GM23338 (cell line): ENCODE data around the gene GRIA3. TPM values are rescaled to one million over a fixed set of nuclear protein-coding genes. Genes with fewer than 3 reads are reported as not detected.

Experiments used
- ATAC-seq: fragments of 200-7000 bp; cut with Tn5 transposase; 3 replicates; pipeline ENCODE4 v1.9.1; 2020
- DNase-seq: peaks from one replicate; pipeline ENCODE4 v3.0.0-alpha.2; 2015; ENCODE audit warnings: low spot score
- H2AFZ ChIP-seq: fragments of 200-600 bp; sonication (generic); 2 replicates; pipeline ENCODE4 v1.8.0; 2016; ENCODE audit warnings: antibody characterized with exemption, mild to moderate bottlenecking, moderate library complexity
- H3F3A ChIP-seq: fragments of 200-600 bp; sonication (generic); replicated peaks from 2 replicates; pipeline ENCODE4 v1.8.0; 2017; ENCODE audit warnings: antibody characterized with exemption, mixed run types, low read depth
- H3K27ac ChIP-seq: fragments of 200-600 bp; sonication (generic); 2 replicates; pipeline ENCODE4 v1.6.1; 2016; ENCODE audit warnings: low read depth
- H3K27me3 ChIP-seq: fragments of 200-600 bp; sonication (generic); 2 replicates; pipeline ENCODE4 v1.8.0; 2016; ENCODE audit warnings: mild to moderate bottlenecking, mixed run types, moderate library complexity; ENCODE audit not compliant: insufficient read depth
- H3K36me3 ChIP-seq: fragments of 200-600 bp; sonication (generic); 2 replicates; pipeline ENCODE4 v1.8.0; 2016; ENCODE audit warnings: mild to moderate bottlenecking; ENCODE audit not compliant: insufficient read depth
- H3K4me1 ChIP-seq: fragments of 200-600 bp; sonication (generic); 2 replicates; pipeline ENCODE4 v1.8.0; 2016; ENCODE audit warnings: mild to moderate bottlenecking, moderate library complexity; ENCODE audit not compliant: insufficient read depth
- H3K4me2 ChIP-seq: fragments of 200-600 bp; sonication (generic); 2 replicates; pipeline ENCODE4 v1.7.1; 2017; ENCODE audit warnings: mixed run types
- H3K4me3 ChIP-seq: fragments of 200-600 bp; sonication (generic); 2 replicates; pipeline ENCODE4 v1.6.1; 2016; ENCODE audit warnings: mixed run types
- H3K79me2 ChIP-seq: fragments of 200-600 bp; sonication (generic); replicated peaks from 2 replicates; pipeline ENCODE4 v1.8.0; 2017; ENCODE audit warnings: mild to moderate bottlenecking; ENCODE audit not compliant: insufficient read depth
- H3K9me2 ChIP-seq: fragments of 200-600 bp; sonication (generic); 2 replicates; pipeline ENCODE4 v1.8.0; 2017; ENCODE audit not compliant: insufficient read depth
- H4K20me1 ChIP-seq: fragments of 200-600 bp; sonication (generic); replicated peaks from 2 replicates; pipeline ENCODE4 v1.8.0; 2017; ENCODE audit warnings: mild to moderate bottlenecking; ENCODE audit not compliant: insufficient read depth
- H3K27ac Mint-ChIP-seq: 2 replicates; pipeline ENCODE4 v1.8.0; 2020; ENCODE audit warnings: inconsistent platforms, mild to moderate bottlenecking, moderate library complexity, mixed read lengths
- H3K27me3 Mint-ChIP-seq: 3 replicates; pipeline ENCODE4 v1.8.0; 2022; ENCODE audit warnings: low read depth, mild to moderate bottlenecking, moderate library complexity, mixed read lengths, inconsistent platforms; ENCODE audit not compliant: insufficient read depth, poor library complexity
- H3K36me3 Mint-ChIP-seq: 3 replicates; pipeline ENCODE4 v1.8.0; 2021; ENCODE audit warnings: low read depth, mild to moderate bottlenecking, inconsistent platforms, moderate library complexity, mixed read lengths
- H3K4me1 Mint-ChIP-seq: 3 replicates; pipeline ENCODE4 v1.8.0; 2020; ENCODE audit warnings: mild to moderate bottlenecking, inconsistent platforms, mixed read lengths
- H3K4me3 Mint-ChIP-seq: 3 replicates; pipeline ENCODE4 v1.8.0; 2021; ENCODE audit warnings: moderate library complexity, mild to moderate bottlenecking, inconsistent platforms, mixed read lengths
- H3K9me3 Mint-ChIP-seq: 3 replicates; pipeline ENCODE4 v1.8.0; 2020; ENCODE audit warnings: moderate library complexity, mild to moderate bottlenecking, inconsistent platforms, mixed read lengths
- CREB1 ChIP-seq: fragments of 250-450 bp; sonication (Bioruptor Pico); IDR thresholded peaks from 2 replicates; pipeline ENCODE4 v1.5.0; 2020; ENCODE audit warnings: low read depth, mild to moderate bottlenecking, moderate library complexity
- EZH2 ChIP-seq: fragments of 200-600 bp; sonication (generic); IDR thresholded peaks from one replicate; pipeline ENCODE4 v1.8.0; 2017; ENCODE audit warnings: antibody characterized with exemption, mild to moderate bottlenecking, low read depth; ENCODE audit not compliant: unreplicated experiment
- EZH2phosphoT487 ChIP-seq: fragments of 200-600 bp; sonication (generic); IDR thresholded peaks from one replicate; pipeline ENCODE4 v1.8.1; 2018; ENCODE audit warnings: antibody characterized with exemption; ENCODE audit not compliant: unreplicated experiment
- JUNB ChIP-seq: IDR thresholded peaks from one replicate; pipeline ENCODE4 v1.6.1; 2016; ENCODE audit warnings: antibody characterized with exemption; ENCODE audit not compliant: unreplicated experiment
- NANOG ChIP-seq: IDR thresholded peaks from 2 replicates; pipeline ENCODE4 v1.6.1; 2016; ENCODE audit warnings: antibody characterized with exemption, borderline replicate concordance
- STAT1 ChIP-seq: IDR thresholded peaks from one replicate; pipeline ENCODE4 v1.6.1; 2016; ENCODE audit warnings: antibody characterized with exemption; ENCODE audit not compliant: unreplicated experiment
- ZNF114 ChIP-seq: fragments of 250-450 bp; sonication (Bioruptor Pico); IDR thresholded peaks from 2 replicates; pipeline ENCODE4 v1.5.0; 2020; ENCODE audit warnings: mild to moderate bottlenecking, moderate library complexity
- ZNF331 ChIP-seq: fragments of 250-450 bp; sonication (Bioruptor Pico); IDR thresholded peaks from 2 replicates; pipeline ENCODE4 v1.5.0; 2020; ENCODE audit warnings: low read depth, mild to moderate bottlenecking, moderate library complexity
- polyA plus RNA-seq: library from polyadenylated mRNA; unstranded; fragments of >200 nt; fragmentation: Nextera tagmentation; extraction: Ambion mirVana; gene quantifications from 2 replicates; pipeline ENCODE4 v1.2.1, GENCODE V29; 2016
- total RNA-seq: library from RNA; depleted of rRNA; stranded (reverse); fragments of >200 nt; shearing (Covaris generic); gene quantifications from 2 replicates; pipeline ENCODE4 v1.2.3, GENCODE V29; 2014
- TF ChIP-seq, protein P1 (sequence below): IDR thresholded peaks from 2 replicates; pipeline ENCODE4 v1.6.1; 2016; ENCODE audit warnings: antibody characterized with exemption
- TF ChIP-seq, protein P2 (sequence below): IDR thresholded peaks from one replicate; pipeline ENCODE4 v1.6.1; 2018; ENCODE audit warnings: antibody characterized with exemption; ENCODE audit not compliant: unreplicated experiment
- TF ChIP-seq, protein P3 (sequence below), 2 experiments: fragments of 200-600 bp in 1 of 2; sonication (generic) in 1 of 2; conservative IDR thresholded peaks; 2 replicates each; pipeline versions ENCODE4 v1.5.1 to v1.6.1; 2016 to 2017; ENCODE audit warnings: antibody characterized with exemption in 2 of 2, low read depth in 2 of 2, mild to moderate bottlenecking in 2 of 2, moderate library complexity in 1 of 2
- TF ChIP-seq, protein P4 (sequence below): fragments of 250-450 bp; sonication (Bioruptor Pico); IDR thresholded peaks from 2 replicates; pipeline ENCODE4 v1.5.0; 2020; ENCODE audit warnings: mild to moderate bottlenecking, moderate library complexity

GRIA3 gene
- total and polyA plus RNA-seq, 2 experiments from 2014 or later, result 2.7 to 5.6 TPM

DNA sequence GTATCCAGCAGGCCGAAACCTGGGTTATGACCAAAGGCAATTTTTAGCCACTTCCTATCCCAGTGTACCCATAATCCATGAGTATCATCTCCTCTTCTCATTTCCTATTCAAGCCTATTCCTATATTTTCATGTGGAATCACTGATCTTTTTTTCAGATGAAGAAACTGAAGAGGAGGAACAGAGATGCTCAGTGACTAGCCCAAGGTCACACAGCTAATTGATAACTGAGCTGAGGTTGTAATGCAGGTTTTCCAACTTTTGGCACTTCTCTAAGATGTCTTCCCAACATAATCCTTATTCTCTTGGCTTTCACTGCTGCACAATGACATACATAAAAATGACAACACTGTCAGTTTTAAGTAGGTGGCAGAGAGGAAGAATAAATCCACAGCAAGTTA, 15.3 kb downstream of the GRIA3 start:
- Histone ChIP-seq H3K9me2 (no peaks in the 10 kb centered on the region), H3K4me1 (no peaks in the 10 kb centered on the region), H4K20me1 (no peaks in the 10 kb centered on the region), H3K4me2 (no peak overlapping the region), H3K79me2 (no peaks in the 10 kb centered on the region), H3K27me3 (no peaks in the 10 kb centered on the region), H3K36me3 (no peaks in the 10 kb centered on the region), H3K27ac (no peak overlapping the region), H3F3A (no peaks in the 10 kb centered on the region), H2AFZ (no peak overlapping the region), H3K4me3 (no peak overlapping the region)
- Mint-ChIP-seq H3K36me3 (no peaks in the 10 kb centered on the region), H3K4me1 (no peaks in the 10 kb centered on the region), H3K4me3 (no peak overlapping the region), H3K27me3 (no peaks in the 10 kb centered on the region), H3K9me3 (no peaks in the 10 kb centered on the region), H3K27ac (no peak overlapping the region)
- no peak for TF ChIP-seq ZNF331 (CRISPR knock-in tag)
- TF ChIP-seq, protein P1, sequence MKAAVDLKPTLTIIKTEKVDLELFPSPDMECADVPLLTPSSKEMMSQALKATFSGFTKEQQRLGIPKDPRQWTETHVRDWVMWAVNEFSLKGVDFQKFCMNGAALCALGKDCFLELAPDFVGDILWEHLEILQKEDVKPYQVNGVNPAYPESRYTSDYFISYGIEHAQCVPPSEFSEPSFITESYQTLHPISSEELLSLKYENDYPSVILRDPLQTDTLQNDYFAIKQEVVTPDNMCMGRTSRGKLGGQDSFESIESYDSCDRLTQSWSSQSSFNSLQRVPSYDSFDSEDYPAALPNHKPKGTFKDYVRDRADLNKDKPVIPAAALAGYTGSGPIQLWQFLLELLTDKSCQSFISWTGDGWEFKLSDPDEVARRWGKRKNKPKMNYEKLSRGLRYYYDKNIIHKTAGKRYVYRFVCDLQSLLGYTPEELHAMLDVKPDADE, result no peak
- TF ChIP-seq, protein P2, sequence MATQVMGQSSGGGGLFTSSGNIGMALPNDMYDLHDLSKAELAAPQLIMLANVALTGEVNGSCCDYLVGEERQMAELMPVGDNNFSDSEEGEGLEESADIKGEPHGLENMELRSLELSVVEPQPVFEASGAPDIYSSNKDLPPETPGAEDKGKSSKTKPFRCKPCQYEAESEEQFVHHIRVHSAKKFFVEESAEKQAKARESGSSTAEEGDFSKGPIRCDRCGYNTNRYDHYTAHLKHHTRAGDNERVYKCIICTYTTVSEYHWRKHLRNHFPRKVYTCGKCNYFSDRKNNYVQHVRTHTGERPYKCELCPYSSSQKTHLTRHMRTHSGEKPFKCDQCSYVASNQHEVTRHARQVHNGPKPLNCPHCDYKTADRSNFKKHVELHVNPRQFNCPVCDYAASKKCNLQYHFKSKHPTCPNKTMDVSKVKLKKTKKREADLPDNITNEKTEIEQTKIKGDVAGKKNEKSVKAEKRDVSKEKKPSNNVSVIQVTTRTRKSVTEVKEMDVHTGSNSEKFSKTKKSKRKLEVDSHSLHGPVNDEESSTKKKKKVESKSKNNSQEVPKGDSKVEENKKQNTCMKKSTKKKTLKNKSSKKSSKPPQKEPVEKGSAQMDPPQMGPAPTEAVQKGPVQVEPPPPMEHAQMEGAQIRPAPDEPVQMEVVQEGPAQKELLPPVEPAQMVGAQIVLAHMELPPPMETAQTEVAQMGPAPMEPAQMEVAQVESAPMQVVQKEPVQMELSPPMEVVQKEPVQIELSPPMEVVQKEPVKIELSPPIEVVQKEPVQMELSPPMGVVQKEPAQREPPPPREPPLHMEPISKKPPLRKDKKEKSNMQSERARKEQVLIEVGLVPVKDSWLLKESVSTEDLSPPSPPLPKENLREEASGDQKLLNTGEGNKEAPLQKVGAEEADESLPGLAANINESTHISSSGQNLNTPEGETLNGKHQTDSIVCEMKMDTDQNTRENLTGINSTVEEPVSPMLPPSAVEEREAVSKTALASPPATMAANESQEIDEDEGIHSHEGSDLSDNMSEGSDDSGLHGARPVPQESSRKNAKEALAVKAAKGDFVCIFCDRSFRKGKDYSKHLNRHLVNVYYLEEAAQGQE, result no peak
- TF ChIP-seq EZH2, result no peak
- TF ChIP-seq NANOG, result no peak
- no peak for TF ChIP-seq CREB1 (CRISPR knock-in tag)
- TF ChIP-seq, protein P3, sequence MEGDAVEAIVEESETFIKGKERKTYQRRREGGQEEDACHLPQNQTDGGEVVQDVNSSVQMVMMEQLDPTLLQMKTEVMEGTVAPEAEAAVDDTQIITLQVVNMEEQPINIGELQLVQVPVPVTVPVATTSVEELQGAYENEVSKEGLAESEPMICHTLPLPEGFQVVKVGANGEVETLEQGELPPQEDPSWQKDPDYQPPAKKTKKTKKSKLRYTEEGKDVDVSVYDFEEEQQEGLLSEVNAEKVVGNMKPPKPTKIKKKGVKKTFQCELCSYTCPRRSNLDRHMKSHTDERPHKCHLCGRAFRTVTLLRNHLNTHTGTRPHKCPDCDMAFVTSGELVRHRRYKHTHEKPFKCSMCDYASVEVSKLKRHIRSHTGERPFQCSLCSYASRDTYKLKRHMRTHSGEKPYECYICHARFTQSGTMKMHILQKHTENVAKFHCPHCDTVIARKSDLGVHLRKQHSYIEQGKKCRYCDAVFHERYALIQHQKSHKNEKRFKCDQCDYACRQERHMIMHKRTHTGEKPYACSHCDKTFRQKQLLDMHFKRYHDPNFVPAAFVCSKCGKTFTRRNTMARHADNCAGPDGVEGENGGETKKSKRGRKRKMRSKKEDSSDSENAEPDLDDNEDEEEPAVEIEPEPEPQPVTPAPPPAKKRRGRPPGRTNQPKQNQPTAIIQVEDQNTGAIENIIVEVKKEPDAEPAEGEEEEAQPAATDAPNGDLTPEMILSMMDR (conservative IDR thresholded peaks at IDR 0.05; ENCODE audit: low read depth in 2 of 2), result no peak
- no peak for TF ChIP-seq JUNB
- no peak for TF ChIP-seq EZH2phosphoT487
- TF ChIP-seq, protein P4, sequence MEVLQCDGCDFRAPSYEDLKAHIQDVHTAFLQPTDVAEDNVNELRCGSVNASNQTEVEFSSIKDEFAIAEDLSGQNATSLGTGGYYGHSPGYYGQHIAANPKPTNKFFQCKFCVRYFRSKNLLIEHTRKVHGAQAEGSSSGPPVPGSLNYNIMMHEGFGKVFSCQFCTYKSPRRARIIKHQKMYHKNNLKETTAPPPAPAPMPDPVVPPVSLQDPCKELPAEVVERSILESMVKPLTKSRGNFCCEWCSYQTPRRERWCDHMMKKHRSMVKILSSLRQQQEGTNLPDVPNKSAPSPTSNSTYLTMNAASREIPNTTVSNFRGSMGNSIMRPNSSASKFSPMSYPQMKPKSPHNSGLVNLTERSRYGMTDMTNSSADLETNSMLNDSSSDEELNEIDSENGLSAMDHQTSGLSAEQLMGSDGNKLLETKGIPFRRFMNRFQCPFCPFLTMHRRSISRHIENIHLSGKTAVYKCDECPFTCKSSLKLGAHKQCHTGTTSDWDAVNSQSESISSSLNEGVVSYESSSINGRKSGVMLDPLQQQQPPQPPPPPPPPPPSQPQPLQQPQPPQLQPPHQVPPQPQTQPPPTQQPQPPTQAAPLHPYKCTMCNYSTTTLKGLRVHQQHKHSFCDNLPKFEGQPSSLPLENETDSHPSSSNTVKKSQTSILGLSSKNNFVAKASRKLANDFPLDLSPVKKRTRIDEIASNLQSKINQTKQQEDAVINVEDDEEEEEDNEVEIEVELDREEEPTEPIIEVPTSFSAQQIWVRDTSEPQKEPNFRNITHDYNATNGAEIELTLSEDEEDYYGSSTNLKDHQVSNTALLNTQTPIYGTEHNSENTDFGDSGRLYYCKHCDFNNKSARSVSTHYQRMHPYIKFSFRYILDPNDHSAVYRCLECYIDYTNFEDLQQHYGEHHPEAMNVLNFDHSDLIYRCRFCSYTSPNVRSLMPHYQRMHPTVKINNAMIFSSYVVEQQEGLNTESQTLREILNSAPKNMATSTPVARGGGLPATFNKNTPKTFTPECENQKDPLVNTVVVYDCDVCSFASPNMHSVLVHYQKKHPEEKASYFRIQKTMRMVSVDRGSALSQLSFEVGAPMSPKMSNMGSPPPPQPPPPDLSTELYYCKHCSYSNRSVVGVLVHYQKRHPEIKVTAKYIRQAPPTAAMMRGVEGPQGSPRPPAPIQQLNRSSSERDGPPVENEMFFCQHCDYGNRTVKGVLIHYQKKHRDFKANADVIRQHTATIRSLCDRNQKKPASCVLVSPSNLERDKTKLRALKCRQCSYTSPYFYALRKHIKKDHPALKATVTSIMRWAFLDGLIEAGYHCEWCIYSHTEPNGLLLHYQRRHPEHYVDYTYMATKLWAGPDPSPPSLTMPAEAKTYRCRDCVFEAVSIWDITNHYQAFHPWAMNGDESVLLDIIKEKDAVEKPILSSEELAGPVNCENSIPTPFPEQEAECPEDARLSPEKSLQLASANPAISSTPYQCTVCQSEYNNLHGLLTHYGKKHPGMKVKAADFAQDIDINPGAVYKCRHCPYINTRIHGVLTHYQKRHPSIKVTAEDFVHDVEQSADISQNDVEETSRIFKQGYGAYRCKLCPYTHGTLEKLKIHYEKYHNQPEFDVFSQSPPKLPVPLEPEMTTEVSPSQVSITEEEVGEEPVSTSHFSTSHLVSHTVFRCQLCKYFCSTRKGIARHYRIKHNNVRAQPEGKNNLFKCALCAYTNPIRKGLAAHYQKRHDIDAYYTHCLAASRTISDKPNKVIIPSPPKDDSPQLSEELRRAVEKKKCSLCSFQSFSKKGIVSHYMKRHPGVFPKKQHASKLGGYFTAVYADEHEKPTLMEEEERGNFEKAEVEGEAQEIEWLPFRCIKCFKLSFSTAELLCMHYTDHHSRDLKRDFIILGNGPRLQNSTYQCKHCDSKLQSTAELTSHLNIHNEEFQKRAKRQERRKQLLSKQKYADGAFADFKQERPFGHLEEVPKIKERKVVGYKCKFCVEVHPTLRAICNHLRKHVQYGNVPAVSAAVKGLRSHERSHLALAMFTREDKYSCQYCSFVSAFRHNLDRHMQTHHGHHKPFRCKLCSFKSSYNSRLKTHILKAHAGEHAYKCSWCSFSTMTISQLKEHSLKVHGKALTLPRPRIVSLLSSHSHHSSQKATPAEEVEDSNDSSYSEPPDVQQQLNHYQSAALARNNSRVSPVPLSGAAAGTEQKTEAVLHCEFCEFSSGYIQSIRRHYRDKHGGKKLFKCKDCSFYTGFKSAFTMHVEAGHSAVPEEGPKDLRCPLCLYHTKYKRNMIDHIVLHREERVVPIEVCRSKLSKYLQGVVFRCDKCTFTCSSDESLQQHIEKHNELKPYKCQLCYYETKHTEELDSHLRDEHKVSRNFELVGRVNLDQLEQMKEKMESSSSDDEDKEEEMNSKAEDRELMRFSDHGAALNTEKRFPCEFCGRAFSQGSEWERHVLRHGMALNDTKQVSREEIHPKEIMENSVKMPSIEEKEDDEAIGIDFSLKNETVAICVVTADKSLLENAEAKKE (CRISPR knock-in tag), result no peak
- TF ChIP-seq STAT1, result no peak
- no peak for TF ChIP-seq ZNF114 (CRISPR knock-in tag)
- DNase-seq (no peak), ATAC-seq (no peak)
